Liver (tissue), 3 donors: ENCODE measurements around the gene ALDH3A1.

Experiments
- CTCF ChIP-seq: fragments of 150-350 bp; IDR thresholded peaks from 2 replicates; pipeline ENCODE4 v1.5.1; 2017; ENCODE audit warnings: improper control_type of control experiment, low read depth, low read length; ENCODE audit not compliant: missing input control
- GABPA ChIP-seq, 2 donors: IDR thresholded peaks in 1 of 2; conservative IDR thresholded peaks in 1 of 2; 2 replicates each; pipeline ENCODE4 v1.6.1; 2016; ENCODE audit warnings: antibody characterized with exemption in 2 of 2, mild to moderate bottlenecking in 1 of 2, moderate library complexity in 1 of 2
- HNF4A ChIP-seq, 2 donors: conservative IDR thresholded peaks; 2 replicates each; pipeline ENCODE4 v1.6.1; 2016; ENCODE audit warnings: antibody characterized with exemption in 2 of 2, mild to moderate bottlenecking in 2 of 2
- JUND ChIP-seq, 2 donors: IDR thresholded peaks; 2 replicates each; pipeline ENCODE4 v1.6.1; 2016; ENCODE audit warnings: antibody characterized with exemption in 2 of 2
- MAX ChIP-seq: IDR thresholded peaks from 2 replicates; pipeline ENCODE4 v1.6.1; 2016; ENCODE audit warnings: antibody characterized with exemption
- NR2F2 ChIP-seq: IDR thresholded peaks from 2 replicates; pipeline ENCODE4 v1.6.1; 2016; ENCODE audit warnings: antibody characterized with exemption
- RAD21 ChIP-seq, 2 donors: IDR thresholded peaks; 2 replicates each; pipeline ENCODE4 v1.6.1; 2016; ENCODE audit warnings: antibody characterized with exemption in 2 of 2, mild to moderate bottlenecking in 2 of 2
- REST ChIP-seq: IDR thresholded peaks from 2 replicates; pipeline ENCODE4 v1.6.1; 2016; ENCODE audit warnings: antibody characterized with exemption, mild to moderate bottlenecking
- RXRA ChIP-seq, 2 donors: IDR thresholded peaks; 2 replicates each; pipeline ENCODE4 v1.6.1; 2017 to 2018; ENCODE audit warnings: antibody characterized with exemption in 2 of 2, mild to moderate bottlenecking in 1 of 2
- TAF1 ChIP-seq: conservative IDR thresholded peaks from 2 replicates; pipeline ENCODE4 v1.6.1; 2016; ENCODE audit warnings: antibody characterized with exemption, mild to moderate bottlenecking
- YY1 ChIP-seq: IDR thresholded peaks from 2 replicates; pipeline ENCODE4 v1.6.1; 2016; ENCODE audit warnings: antibody characterized with exemption, mild to moderate bottlenecking
- donor health status: healthy.
- donor health status: healthy.

GRCh38 chr17:19740933-19741332, 7.2 kb downstream of the ALDH3A1 start:
- TF ChIP-seq CTCF (no peak), TAF1 (no peak), GABPA (IDR thresholded peaks at IDR 0.05 in 1 of 2, conservative IDR thresholded peaks at IDR 0.05 in 1 of 2) (no peak), MAX (no peak), RXRA (IDR thresholded peaks at IDR 0.05) (no peak), HNF4A (conservative IDR thresholded peaks at IDR 0.05) (no peak), JUND (IDR thresholded peaks at IDR 0.05) (no peak), RAD21 (IDR thresholded peaks at IDR 0.05) (no peak), REST (no peak), NR2F2 (no peak), YY1 (no peak)
